ENCODE data around the gene CAPZB.

Gene CAPZB

DNA sequence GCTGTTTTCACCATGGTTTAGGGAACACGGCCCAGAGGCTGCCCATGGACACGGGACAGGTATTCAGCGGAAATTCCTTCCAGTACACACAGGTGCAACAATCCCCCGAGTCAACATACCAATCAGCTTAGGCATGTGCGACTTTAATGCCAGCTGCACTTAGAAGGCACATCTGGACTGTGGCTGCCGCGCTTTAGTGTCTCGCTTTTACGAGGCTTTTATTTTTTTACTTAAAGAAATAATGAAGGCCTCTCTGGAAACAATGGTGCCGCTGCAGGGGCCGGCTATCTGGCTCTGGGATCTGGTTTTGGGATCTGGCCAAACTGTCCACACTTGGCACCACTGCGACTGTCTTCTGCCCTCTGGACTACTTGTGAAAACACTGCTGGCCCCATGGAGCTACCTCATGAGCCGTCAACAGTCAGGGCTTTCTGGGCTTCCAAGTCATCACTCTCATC, 117.7 kb downstream of the CAPZB start:
- TF ChIP-seq, protein P1, sequence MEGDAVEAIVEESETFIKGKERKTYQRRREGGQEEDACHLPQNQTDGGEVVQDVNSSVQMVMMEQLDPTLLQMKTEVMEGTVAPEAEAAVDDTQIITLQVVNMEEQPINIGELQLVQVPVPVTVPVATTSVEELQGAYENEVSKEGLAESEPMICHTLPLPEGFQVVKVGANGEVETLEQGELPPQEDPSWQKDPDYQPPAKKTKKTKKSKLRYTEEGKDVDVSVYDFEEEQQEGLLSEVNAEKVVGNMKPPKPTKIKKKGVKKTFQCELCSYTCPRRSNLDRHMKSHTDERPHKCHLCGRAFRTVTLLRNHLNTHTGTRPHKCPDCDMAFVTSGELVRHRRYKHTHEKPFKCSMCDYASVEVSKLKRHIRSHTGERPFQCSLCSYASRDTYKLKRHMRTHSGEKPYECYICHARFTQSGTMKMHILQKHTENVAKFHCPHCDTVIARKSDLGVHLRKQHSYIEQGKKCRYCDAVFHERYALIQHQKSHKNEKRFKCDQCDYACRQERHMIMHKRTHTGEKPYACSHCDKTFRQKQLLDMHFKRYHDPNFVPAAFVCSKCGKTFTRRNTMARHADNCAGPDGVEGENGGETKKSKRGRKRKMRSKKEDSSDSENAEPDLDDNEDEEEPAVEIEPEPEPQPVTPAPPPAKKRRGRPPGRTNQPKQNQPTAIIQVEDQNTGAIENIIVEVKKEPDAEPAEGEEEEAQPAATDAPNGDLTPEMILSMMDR (IDR thresholded peaks at IDR 0.05; ENCODE audit: low read depth, low read length): no peak
- H3K4me3 ChIP-seq (replicated peaks in 1 of 2; ENCODE audit: low read depth in 2 of 2, low read length in 2 of 2): no peak overlapping the region
- peak in 1 of 2 donors; percentile 15 for DNase-seq (ENCODE audit: low read depth in 2 of 2)

DNA sequence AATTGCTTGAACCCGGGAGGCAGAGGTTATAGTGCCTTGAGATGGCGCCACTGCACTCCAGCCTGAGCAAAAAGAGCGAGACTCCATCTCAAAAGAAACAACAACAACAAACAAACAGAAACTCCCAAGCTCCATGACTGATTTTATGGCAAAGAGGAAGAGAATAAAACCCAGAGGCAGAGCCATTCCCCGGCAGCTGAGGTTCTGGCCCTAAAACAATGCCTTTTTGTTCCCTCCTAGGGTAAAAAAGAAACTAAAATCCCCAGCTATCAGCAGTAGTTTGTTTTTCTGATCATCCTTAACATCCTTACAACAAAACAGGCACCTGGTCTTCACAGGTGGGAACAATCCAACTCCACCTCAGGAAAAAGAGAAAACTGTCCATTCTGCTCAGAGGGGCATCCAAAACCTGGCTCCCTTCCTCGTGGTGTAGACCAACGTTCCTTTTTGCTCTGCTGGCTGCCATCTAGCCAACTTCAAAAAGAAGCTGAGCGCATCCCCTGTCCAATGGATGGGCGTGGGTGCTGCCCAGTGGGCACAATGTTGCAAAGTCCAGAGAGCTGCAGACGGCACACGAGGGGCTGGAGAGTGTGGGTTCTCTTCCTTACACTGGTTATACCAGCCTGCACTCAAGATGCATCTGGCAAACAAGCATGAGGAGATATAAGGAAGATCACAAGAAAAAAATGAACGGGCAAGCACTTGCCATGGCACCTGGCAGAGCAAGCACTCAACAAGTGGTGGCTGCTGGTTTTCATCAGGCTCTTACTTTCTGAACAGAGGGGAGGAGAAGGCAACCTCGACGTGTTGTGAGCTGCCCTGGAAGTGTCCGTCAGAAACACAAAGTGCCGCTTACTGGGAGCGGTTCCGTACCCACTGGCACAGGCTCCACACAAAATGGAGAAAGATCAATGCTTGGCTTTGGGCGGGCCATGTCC, 118.5 kb downstream of the CAPZB start:
- H3K4me3 ChIP-seq (replicated peaks in 1 of 2; ENCODE audit: low read depth in 2 of 2, low read length in 2 of 2): no peak overlapping the region
- no peak for DNase-seq (ENCODE audit: low read depth in 2 of 2)
- TF ChIP-seq, protein P1 (IDR thresholded peaks at IDR 0.05; ENCODE audit: low read depth, low read length): no peak

DNA sequence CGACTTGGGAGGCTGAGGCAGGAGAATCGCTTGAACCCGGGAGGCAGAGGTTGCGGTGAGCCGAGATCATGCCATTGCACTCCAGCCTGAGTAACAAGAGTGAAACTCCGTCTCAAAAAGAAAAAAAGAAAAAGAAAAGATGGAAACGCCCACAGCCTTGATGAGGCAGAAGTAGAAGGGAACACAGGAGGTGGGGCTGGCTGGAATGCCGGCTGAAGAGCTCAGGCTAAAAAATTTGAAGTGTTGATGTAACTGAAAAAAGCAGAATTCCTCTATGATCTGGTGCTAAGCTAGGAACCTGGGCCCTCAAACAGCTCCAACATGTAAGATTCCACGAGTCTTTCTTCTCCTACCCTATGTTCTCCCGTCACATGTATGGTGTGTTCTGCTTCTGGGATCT, 119.6 kb downstream of the CAPZB start:
- H3K4me3 ChIP-seq (replicated peaks in 1 of 2; ENCODE audit: low read depth in 2 of 2, low read length in 2 of 2): no peak overlapping the region
- no peak for DNase-seq (ENCODE audit: low read depth in 2 of 2)
- TF ChIP-seq, protein P1 (IDR thresholded peaks at IDR 0.05; ENCODE audit: low read depth, low read length): no peak

DNA sequence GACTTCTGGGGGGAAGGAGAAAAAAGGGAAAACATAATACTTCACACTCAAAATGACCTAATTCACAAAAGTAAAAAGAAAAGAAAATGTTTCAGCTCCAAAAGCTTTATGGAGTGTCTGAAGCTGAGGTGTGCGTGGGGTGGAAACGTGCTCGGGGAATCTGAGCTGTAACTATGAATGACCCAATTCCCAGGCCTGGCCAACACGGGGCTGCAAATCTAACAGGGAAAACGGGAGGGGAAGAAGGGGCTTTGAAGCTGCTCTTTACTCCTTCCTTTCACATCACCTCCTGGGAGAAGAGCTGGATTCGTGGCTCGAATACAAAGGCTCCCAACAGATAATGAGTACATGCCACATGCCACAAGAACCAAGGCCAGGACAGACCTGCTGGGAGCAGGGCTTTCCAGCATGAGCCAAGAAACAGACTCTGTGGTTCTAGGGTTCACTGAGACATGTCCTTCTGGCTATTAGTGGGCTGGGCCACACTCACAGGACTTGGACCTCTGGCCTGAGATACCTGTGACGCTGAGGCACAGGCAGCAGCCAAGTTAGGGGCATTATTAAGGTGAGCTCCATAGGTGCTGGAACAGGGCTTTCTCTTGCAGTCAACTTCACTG, 121.7 kb downstream of the CAPZB start:
- DNase-seq (ENCODE audit: low read depth in 2 of 2): no peak
- TF ChIP-seq, protein P1 (IDR thresholded peaks at IDR 0.05; ENCODE audit: low read depth, low read length): no peak
- no peak overlapping the region for H3K4me3 ChIP-seq (replicated peaks in 1 of 2; ENCODE audit: low read depth in 2 of 2, low read length in 2 of 2)

DNA sequence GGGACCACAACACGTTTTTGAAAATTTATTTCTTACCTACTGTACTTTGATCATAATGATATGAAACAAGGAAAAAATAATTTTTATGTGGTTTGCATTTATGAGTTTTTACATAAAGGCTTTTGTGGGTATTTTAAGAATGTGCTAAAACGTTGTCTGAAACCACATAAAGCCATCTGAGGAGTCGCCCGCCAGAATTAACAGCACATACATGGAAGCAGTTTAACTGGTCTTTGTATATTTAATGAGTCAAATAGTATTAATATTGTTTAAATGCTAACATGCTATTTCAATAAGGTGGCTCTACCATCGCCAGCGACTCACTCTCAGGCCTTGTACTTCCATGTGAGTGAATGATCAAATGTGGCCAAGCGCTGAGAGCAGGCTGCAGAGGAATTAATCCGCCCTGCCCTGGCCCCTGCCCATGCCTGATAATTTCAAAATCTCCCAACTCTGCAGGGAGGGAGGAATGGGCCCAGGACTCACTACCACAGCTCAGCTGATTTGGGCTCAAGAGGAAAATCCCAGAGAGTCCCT, 123.7 kb downstream of the CAPZB start:
- no peak overlapping the region for H3K4me3 ChIP-seq (replicated peaks in 1 of 2; ENCODE audit: low read depth in 2 of 2, low read length in 2 of 2)
- DNase-seq (ENCODE audit: low read depth in 2 of 2): peak; percentile 19 to 27
- TF ChIP-seq, protein P1 (IDR thresholded peaks at IDR 0.05; ENCODE audit: low read depth, low read length): no peak

DNA sequence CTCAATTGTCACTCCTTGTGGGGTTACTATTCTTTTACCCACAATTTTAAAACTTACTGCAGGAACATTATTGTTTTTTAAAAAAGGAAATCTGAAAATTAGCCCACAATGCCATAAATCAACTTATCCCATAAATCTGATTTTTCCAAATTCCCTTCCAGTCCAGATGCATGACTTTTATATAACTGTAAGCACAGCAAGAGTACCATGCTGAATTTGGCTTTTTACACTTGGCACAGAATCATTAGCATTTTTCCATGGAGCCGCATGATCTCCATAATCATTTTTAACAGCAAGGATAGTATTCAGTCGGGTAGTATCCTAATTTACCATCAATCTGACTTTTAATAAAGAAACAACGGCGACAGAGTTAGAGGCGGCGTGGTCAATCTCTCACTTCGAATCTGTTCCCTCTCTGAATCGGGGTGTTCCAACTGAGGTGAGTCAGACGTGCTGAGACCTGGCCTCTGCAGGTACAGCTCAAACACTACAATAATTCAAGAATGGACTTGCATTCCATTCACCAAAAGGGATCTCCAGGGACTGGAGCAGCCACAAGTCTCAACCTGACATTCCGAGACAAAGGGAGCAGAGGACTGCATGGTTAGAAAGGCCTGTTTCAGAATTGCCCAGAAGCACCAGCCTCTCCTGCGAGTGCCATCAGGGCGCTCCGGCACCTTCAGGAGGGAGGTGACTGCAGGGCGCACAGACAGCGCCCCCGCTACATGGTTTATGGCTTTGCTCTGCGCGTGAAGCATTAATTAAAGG, 124.3 kb downstream of the CAPZB start:
- no peak overlapping the region for H3K4me3 ChIP-seq (replicated peaks in 1 of 2; ENCODE audit: low read depth in 2 of 2, low read length in 2 of 2)
- no peak for DNase-seq (ENCODE audit: low read depth in 2 of 2)

More for the DNA sequence above, 124.3 kb downstream of the CAPZB start:
- TF ChIP-seq, protein P1 (IDR thresholded peaks at IDR 0.05; ENCODE audit: low read depth, low read length): no peak

Measured in cardiac fibroblast (primary cell).